H1 (cell line): Measurements from ENCODE around the gene EFCAB3. TPM values are rescaled to one million over a fixed set of nuclear protein-coding genes. Genes with fewer than 3 reads are reported as not detected.
"Not testable (repeated sequence)": the region's sequence is repeated elsewhere in the genome, so short reads cannot be mapped to it uniquely, and the experiment has no call there.

Experiments
- CTCF ChIA-PET: fragments of 300-600 bp; sonication (Branson Sonifier 250); formaldehyde crosslinking; loops from one replicate; lab custom pipeline; 2021; ENCODE audit not compliant: partially characterized antibody; lab: Charles Lee
- POLR2A ChIA-PET: fragments of 300-600 bp; sonication (Branson Sonifier 250); formaldehyde crosslinking; loops from one replicate; lab custom pipeline; 2021; ENCODE audit warnings: inconsistent platforms; ENCODE audit not compliant: partially characterized antibody; lab: Charles Lee
- DNase-seq, 2 experiments: peaks; one replicate each; pipeline versions ENCODE4 v3.0.0 to v3.0.0-alpha.2; 2010 to 2022; ENCODE audit warnings: low spot score in 2 of 2, low read depth in 1 of 2, mixed read lengths in 1 of 2
- FAIRE-seq: peaks from 2 replicates; lab custom pipeline; 2011; peaks lifted over from hg19 to GRCh38; lab: Jason Lieb, UNC
- H2AFZ ChIP-seq: 2 replicates; pipeline ENCODE4 v1.8.1; 2012; ENCODE audit warnings: low read length, inconsistent platforms
- H2AK5ac ChIP-seq: 2 replicates; pipeline ENCODE4 v1.6.1; 2013; ENCODE audit warnings: low read depth, low read length
- H2BK120ac ChIP-seq: replicated peaks from 2 replicates; pipeline ENCODE3; 2013; ENCODE audit warnings: low read depth, low read length, inconsistent platforms
- H2BK12ac ChIP-seq: 2 replicates; pipeline ENCODE4 v1.6.1; 2013; ENCODE audit warnings: low read depth, low read length
- H2BK15ac ChIP-seq: 2 replicates; pipeline ENCODE4 v1.6.1; 2013; ENCODE audit warnings: low read length
- H2BK20ac ChIP-seq: 2 replicates; pipeline ENCODE4 v1.6.1; 2013; ENCODE audit warnings: low read length
- H2BK5ac ChIP-seq: 2 replicates; pipeline ENCODE4 v1.6.1; 2013; ENCODE audit warnings: low read depth, low read length
- H3K14ac ChIP-seq: 2 replicates; pipeline ENCODE4 v1.6.1; 2013; ENCODE audit warnings: inconsistent platforms; ENCODE audit not compliant: insufficient read length
- H3K18ac ChIP-seq: 2 replicates; pipeline ENCODE4 v1.6.1; 2013; ENCODE audit warnings: low read length; ENCODE audit errors: extremely low read depth
- H3K23ac ChIP-seq: 2 replicates; pipeline ENCODE4 v1.6.1; 2013; ENCODE audit warnings: inconsistent platforms; ENCODE audit not compliant: insufficient read length
- H3K23me2 ChIP-seq: 2 replicates; pipeline ENCODE4 v1.6.1; 2013; ENCODE audit warnings: low read depth, low read length
- H3K27ac ChIP-seq: 2 replicates; pipeline ENCODE4 v1.6.1; 2011; ENCODE audit warnings: low read depth, low read length, inconsistent platforms
- H3K27me3 ChIP-seq, 4 experiments: replicated peaks in 1 of 4; 1 replicate in 1 of 4; 2 replicates in 3 of 4; pipeline versions ENCODE4 v1.6.1 to v1.8.1; 2011 to 2013; ENCODE audit warnings: low read length in 3 of 4, mild to moderate bottlenecking in 3 of 4, inconsistent platforms in 2 of 4, mixed read lengths in 2 of 4, moderate library complexity in 1 of 4; ENCODE audit not compliant: control insufficient read depth in 3 of 4, insufficient read depth in 3 of 4; ENCODE audit errors: extremely low read depth in 1 of 4
- H3K36me3 ChIP-seq, 4 experiments: 2 replicates each; pipeline versions ENCODE4 v1.6.1 to v1.8.1; 2011 to 2013; ENCODE audit warnings: mild to moderate bottlenecking in 4 of 4, low read length in 3 of 4, moderate library complexity in 2 of 4, control low read depth in 1 of 4, inconsistent platforms in 1 of 4; ENCODE audit not compliant: insufficient read depth in 4 of 4, control insufficient read depth in 2 of 4
- H3K4ac ChIP-seq: replicated peaks from 2 replicates; pipeline ENCODE3; 2013; ENCODE audit warnings: low read length, low read depth, mixed read lengths, inconsistent platforms; ENCODE audit not compliant: insufficient read length
- H3K4me1 ChIP-seq, 4 experiments: replicated peaks in 1 of 4; 1 replicate in 1 of 4; 2 replicates in 3 of 4; pipeline versions ENCODE4 v1.6.1 to v1.8.1; 2011 to 2013; ENCODE audit warnings: low read length in 3 of 4, inconsistent platforms in 2 of 4, mixed read lengths in 1 of 4; ENCODE audit not compliant: insufficient read depth in 4 of 4, control insufficient read depth in 3 of 4
- H3K4me2 ChIP-seq, 2 experiments: 2 replicates each; pipeline versions ENCODE4 v1.6.1 to v1.8.1; 2011 to 2013; ENCODE audit warnings: low read depth in 2 of 2, low read length in 2 of 2, control low read depth in 1 of 2, inconsistent platforms in 1 of 2, mild to moderate bottlenecking in 1 of 2; ENCODE audit not compliant: insufficient read depth in 1 of 2
- H3K4me3 ChIP-seq, 4 experiments: fragments of 200-600, 300-600 bp in 1 of 4; sonication (generic), shearing (Covaris generic), sonication (Bioruptor Twin) in 1 of 4; 2 replicates each; pipeline versions ENCODE4 v1.5.1 to v1.8.1; 2011 to 2016; ENCODE audit warnings: low read length in 4 of 4, low read depth in 3 of 4, control low read depth in 2 of 4, inconsistent platforms in 2 of 4, mild to moderate bottlenecking in 2 of 4, mixed read lengths in 1 of 4, moderate library complexity in 1 of 4; ENCODE audit not compliant: insufficient read depth in 2 of 4; ENCODE audit errors: extremely low read depth in 1 of 4
- H3K56ac ChIP-seq: replicated peaks from 2 replicates; pipeline ENCODE3; 2013; ENCODE audit warnings: low read depth, mild to moderate bottlenecking, mixed read lengths, low read length, inconsistent platforms; ENCODE audit not compliant: insufficient read length
- H3K79me1 ChIP-seq: 2 replicates; pipeline ENCODE4 v1.6.1; 2013; ENCODE audit warnings: low read depth, low read length, control low read depth
- H3K79me2 ChIP-seq, 2 experiments: 2 replicates each; pipeline versions ENCODE4 v1.6.1 to v1.8.1; 2012 to 2013; ENCODE audit warnings: low read length in 2 of 2, mild to moderate bottlenecking in 2 of 2, inconsistent platforms in 1 of 2; ENCODE audit not compliant: insufficient read depth in 2 of 2, control insufficient read depth in 1 of 2
- H3K9ac ChIP-seq, 4 experiments: replicated peaks in 1 of 4; 1 replicate in 1 of 4; 2 replicates in 3 of 4; pipeline versions ENCODE4 v1.6.1 to v1.8.1; 2011 to 2013; ENCODE audit warnings: low read depth in 3 of 4, low read length in 3 of 4, control low read depth in 2 of 4, mild to moderate bottlenecking in 2 of 4, moderate library complexity in 2 of 4, inconsistent platforms in 1 of 4; ENCODE audit errors: extremely low read depth in 1 of 4
- H3K9me3 ChIP-seq, 2 experiments: 2 replicates each; pipeline versions ENCODE4 v1.6.1 to v1.8.1; 2012 to 2013; ENCODE audit warnings: mild to moderate bottlenecking in 2 of 2, moderate library complexity in 2 of 2, control low read depth in 1 of 2, inconsistent platforms in 1 of 2, low read depth in 1 of 2, low read length in 1 of 2, mixed read lengths in 1 of 2; ENCODE audit not compliant: insufficient read depth in 2 of 2
- H4K20me1 ChIP-seq, 2 experiments: replicated peaks in 1 of 2; 2 replicates each; pipeline versions ENCODE3 to v1.8.1; 2011 to 2013; ENCODE audit warnings: inconsistent platforms in 2 of 2, low read length in 2 of 2, mild to moderate bottlenecking in 1 of 2; ENCODE audit not compliant: insufficient read depth in 2 of 2, control insufficient read depth in 1 of 2
- H4K5ac ChIP-seq: 2 replicates; pipeline ENCODE4 v1.6.1; 2013; ENCODE audit warnings: low read length, low read depth, mixed read lengths, inconsistent platforms; ENCODE audit not compliant: insufficient read length
- H4K8ac ChIP-seq: 2 replicates; pipeline ENCODE4 v1.8.0; 2013; ENCODE audit warnings: mild to moderate bottlenecking, moderate library complexity, low read length, inconsistent platforms; ENCODE audit not compliant: insufficient read depth; ENCODE audit errors: extremely low read depth
- H4K91ac ChIP-seq: replicated peaks from 2 replicates; pipeline ENCODE3; 2013; ENCODE audit warnings: low read length, mixed read lengths, inconsistent platforms; ENCODE audit not compliant: insufficient read length
- WGBS, 2 experiments: shearing (Covaris generic) in 1 of 2; methylation state at CpG; one replicate each; pipeline versions ENCODE4 v1.1.6 to v1.1.7; 2013 to 2015; ENCODE audit warnings: low lambda C conversion rate in 2 of 2, mixed read lengths in 2 of 2, inconsistent platforms in 1 of 2, low coverage in 1 of 2, missing lambda C conversion rate in 1 of 2; ENCODE audit not compliant: insufficient replicate concordance in 2 of 2, insufficient coverage in 1 of 2, insufficient read length in 1 of 2; ENCODE audit errors: extremely low coverage in 1 of 2, missing lambda C conversion rate in 1 of 2; 5-methylcytosine and 5-hydroxymethylcytosine counted together
- polyA plus RNA-seq, 7 experiments: library from polyadenylated mRNA; depleted of rRNA in 3 of 7; stranded (reverse) in 5 of 7; unstranded in 2 of 7; fragments of >200 nt in 5 of 7; fragments of 200-250 nt in 2 of 7; gene quantifications; 1 replicate in 5 of 7; 2 replicates in 1 of 7; 4 replicates in 1 of 7; pipeline versions ENCODE4 v1.2.1 to v1.2.3, GENCODE V29; 2011 to 2013; ENCODE audit warnings: missing spikeins in 2 of 7, mixed read lengths in 2 of 7
- total RNA-seq: library from RNA; stranded (reverse); fragmentation: NEBNext Ultra II Directional; extraction: Animal tissue kit (Norgen Biotek cat#: 25700); gene quantifications from 2 replicates; pipeline ENCODE4 v1.2.1, GENCODE V29; 2021

Gene EFCAB3
- total and polyA plus RNA-seq, 2 of the 8 experiments (the other 6 are each of a cell fraction or from before 2014, with no cell fraction given), result not detected

DNA sequence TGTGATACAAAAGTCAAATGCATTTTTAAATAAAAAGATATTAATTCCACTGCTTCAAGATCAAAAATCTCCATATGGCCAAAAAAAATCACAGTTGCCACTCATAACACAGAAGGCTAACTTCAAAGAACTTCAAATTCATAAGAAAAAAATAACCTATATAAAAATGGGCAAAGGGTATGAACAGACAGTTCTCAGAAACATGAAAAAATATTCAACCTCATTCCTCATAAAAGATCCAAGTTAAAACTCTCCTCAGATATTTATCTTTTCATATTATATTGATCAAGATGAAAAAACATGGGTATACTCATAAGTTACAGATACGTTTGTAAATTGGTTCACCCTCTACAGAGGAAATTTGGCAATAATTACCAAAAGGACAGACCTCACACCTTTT lies 32.7 kb downstream of the EFCAB3 start:
- H3K79me1 ChIP-seq, H3K9ac ChIP-seq, H3K23me2 ChIP-seq, H2AK5ac ChIP-seq, H2BK15ac ChIP-seq, H2BK120ac ChIP-seq, H3K79me2 ChIP-seq, H3K56ac ChIP-seq, H4K5ac ChIP-seq, FAIRE-seq, H3K14ac ChIP-seq, H3K36me3 ChIP-seq, H3K9me3 ChIP-seq, H4K91ac ChIP-seq, H2AFZ ChIP-seq, H3K4ac ChIP-seq, H2BK20ac ChIP-seq, H3K27ac ChIP-seq, H3K23ac ChIP-seq, H2BK12ac ChIP-seq, H4K8ac ChIP-seq, H4K20me1 ChIP-seq, H3K18ac ChIP-seq, POLR2A ChIA-PET, H3K4me2 ChIP-seq, H3K4me3 ChIP-seq, DNase-seq, H2BK5ac ChIP-seq, H3K27me3 ChIP-seq, H3K4me1 ChIP-seq: not testable (repeated sequence)
- 80% methylated on average over 1 of the region's 1 CpG; no CpG with 5 or more reads in 1 of the 2 experiments for WGBS, 2 experiments
- CTCF ChIA-PET, result interaction anchor here (0.6 kb wide), 1 partner anchor 1147 kb away, joined by 3 read pairs; no protein-coding TSS in a partner anchor
